Vagina (tissue), 2 donors: Measurements from ENCODE around the gene P2RX6.

ENCODE experiments used
- CTCF ChIP-seq, 3 experiments: fragments of 450-650 bp in 2 of 3; fragments of 200-600 bp in 1 of 3; sonication (generic) in 1 of 3; IDR thresholded peaks; one replicate each; pipeline ENCODE4 v1.5.1; 2017 to 2019; ENCODE audit warnings: antibody characterized with exemption in 3 of 3, mild to moderate bottlenecking in 2 of 3, moderate library complexity in 2 of 3
- POLR2A ChIP-seq, 2 donors: fragments of 450-650 bp; IDR thresholded peaks; one replicate each; pipeline ENCODE4 v1.6.1; 2017; ENCODE audit warnings: antibody characterized with exemption in 2 of 2, mild to moderate bottlenecking in 2 of 2, moderate library complexity in 2 of 2
- POLR2AphosphoS5 ChIP-seq, 2 donors: sonication (generic); formaldehyde crosslinking; IDR thresholded peaks; one replicate each; pipeline ENCODE4 v1.9.0; 2017; ENCODE audit warnings: antibody characterized with exemption in 2 of 2, mild to moderate bottlenecking in 2 of 2, low read depth in 1 of 2; ENCODE audit not compliant: insufficient read depth in 1 of 2

- TF ChIP-seq CTCF (IDR thresholded peaks at IDR 0.05), result no peak
- TF ChIP-seq POLR2A (IDR thresholded peaks at IDR 0.05), result no peak
- no peak for TF ChIP-seq POLR2AphosphoS5 (IDR thresholded peaks at IDR 0.05; ENCODE audit: insufficient read depth in 1 of 2, low read depth in 1 of 2)
Measured at GRCh38 chr22:20986365-20986764, 28.6 kb upstream of the P2RX6 start.
